HG02981 (cell line): Measurements from ENCODE around the gene EBF4.

Experiments used
- ATAC-seq: cut with Tn5 transposase; IDR thresholded peaks from one replicate; pipeline ENCODE4 v1.9.1; 2021; ENCODE audit warnings: mild to moderate bottlenecking, moderate library complexity; ENCODE audit not compliant: unreplicated experiment

EBF4 gene

GRCh38 chr20:2699775-2700413, 7.3 kb downstream of the EBF4 start:
- ATAC-seq: no peak

- ATAC-seq: no peak
These were observed 8.5 kb downstream of the EBF4 start for GRCh38 chr20:2700913-2701620.

GRCh38 chr20:2701671-2702081, 9.1 kb downstream of the EBF4 start:
- no peak for ATAC-seq

GRCh38 chr20:2703716-2704475, 11.3 kb downstream of the EBF4 start:
- no peak for ATAC-seq

GRCh38 chr20:2705931-2706645, 13.5 kb downstream of the EBF4 start:
- ATAC-seq: no peak

- no peak for ATAC-seq
These were observed 14.2 kb downstream of the EBF4 start for GRCh38 chr20:2706688-2707352.

- no peak for ATAC-seq
These were observed 14.9 kb downstream of the EBF4 start for GRCh38 chr20:2707353-2708072.

- ATAC-seq: no peak
These were observed 15.5 kb downstream of the EBF4 start for GRCh38 chr20:2708073-2708415.

GRCh38 chr20:2708665-2709064, 16.1 kb downstream of the EBF4 start:
- no peak for ATAC-seq

GRCh38 chr20:2709205-2709981, 16.8 kb downstream of the EBF4 start:
- no peak for ATAC-seq

- no peak for ATAC-seq
These were observed 20.7 kb downstream of the EBF4 start for GRCh38 chr20:2713285-2713684.

- no peak for ATAC-seq
These were observed 36.7 kb downstream of the EBF4 start for GRCh38 chr20:2729251-2729713.

GRCh38 chr20:2729791-2730190, 37.2 kb downstream of the EBF4 start:
- ATAC-seq: no peak

GRCh38 chr20:2734899-2735298, 42.3 kb downstream of the EBF4 start:
- ATAC-seq: no peak

- ATAC-seq: no peak
These were observed 43.9 kb downstream of the EBF4 start for GRCh38 chr20:2736441-2736840.

GRCh38 chr20:2738331-2739041, 45.9 kb downstream of the EBF4 start:
- ATAC-seq: no peak

- ATAC-seq: no peak
These were observed 46.4 kb downstream of the EBF4 start for GRCh38 chr20:2739042-2739398.

- no peak for ATAC-seq
These were observed 48.1 kb downstream of the EBF4 start for GRCh38 chr20:2740702-2741101.

GRCh38 chr20:2741463-2741862, 48.9 kb downstream of the EBF4 start:
- no peak for ATAC-seq
